Panc1 (cell line): ENCODE results near the gene IMPG2.

Experiments
- CTCF ChIP-seq: fragments of 450-650 bp; IDR thresholded peaks from 2 replicates; pipeline ENCODE4 v1.5.1; 2017; ENCODE audit warnings: mild to moderate bottlenecking
- POLR2AphosphoS5 ChIP-seq: IDR thresholded peaks from 2 replicates; pipeline ENCODE4 v1.6.1; 2012; ENCODE audit warnings: mild to moderate bottlenecking, low read depth, low read length, moderate library complexity
- REST ChIP-seq, 2 experiments: IDR thresholded peaks; 2 replicates each; pipeline ENCODE4 v1.6.1; 2011 to 2012; ENCODE audit warnings: low read depth in 2 of 2, control low read depth in 1 of 2, low read length in 1 of 2, mild to moderate bottlenecking in 1 of 2, moderate library complexity in 1 of 2; ENCODE audit not compliant: insufficient read depth in 1 of 2

GRCh38 chr3:101216710-101217465 is 103.5 kb downstream of the IMPG2 start:
- TF ChIP-seq POLR2AphosphoS5: no peak
- TF ChIP-seq CTCF: no peak
- TF ChIP-seq REST (IDR thresholded peaks at IDR 0.05; ENCODE audit: insufficient read depth in 1 of 2, low read depth in 2 of 2, low read length in 1 of 2): no peak
